ENCODE measurements around the gene ERC1.
"Not testable (repeated sequence)": the region's sequence is repeated elsewhere in the genome, so short reads cannot be mapped to it uniquely, and the experiment has no call there.

ERC1 gene

GRCh38 chr12:1034243-1034642 lies 43.2 kb downstream of the ERC1 start:
- Mint-ChIP-seq H3K4me3 (no peak overlapping the region), H3K36me3 (ENCODE audit: low read depth) (peaks cover 3% of the 10 kb centered on the region)

DNA sequence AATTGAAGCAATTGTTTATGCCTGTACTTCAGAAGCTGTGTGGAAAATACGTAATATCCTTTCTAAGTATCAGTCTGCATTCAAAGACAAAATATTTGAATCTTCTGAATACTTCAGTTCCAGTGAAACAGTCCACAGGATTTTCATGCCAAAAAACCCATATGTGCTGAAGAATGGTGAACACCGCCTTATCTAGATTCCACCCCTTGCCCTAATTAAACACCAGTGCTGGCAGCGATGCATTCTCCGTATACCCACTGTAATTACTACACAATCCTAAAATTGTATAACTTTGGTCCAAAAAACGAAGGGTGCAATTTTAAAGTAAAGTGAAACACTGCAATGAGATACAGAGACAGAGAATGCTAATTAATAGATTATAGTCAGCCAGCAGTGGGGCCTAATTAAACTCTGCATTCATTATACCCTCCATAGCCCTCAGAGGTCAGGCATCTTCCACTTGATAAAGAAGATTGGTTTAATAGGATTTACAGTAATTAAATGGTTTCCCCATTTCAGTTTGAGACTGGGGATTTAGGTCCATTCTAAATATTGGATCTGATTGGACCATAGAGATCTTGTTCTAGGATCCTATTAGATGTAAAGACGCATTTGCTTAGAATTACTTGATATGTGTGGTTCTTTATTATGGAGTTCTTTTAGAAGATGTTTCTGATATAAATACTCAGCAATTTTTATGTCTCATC lies 43.9 kb downstream of the ERC1 start:
- Mint-ChIP-seq H3K36me3 (ENCODE audit: low read depth) (peaks cover 3% of the 10 kb centered on the region), H3K4me1 (ENCODE audit: low read depth) (no peaks in the 10 kb centered on the region), H3K27me3 (ENCODE audit: low read depth) (no peaks in the 10 kb centered on the region), H3K4me3 (no peak overlapping the region), H3K9me3 (no peaks in the 10 kb centered on the region), H3K27ac (no peak overlapping the region)

More at GRCh38 chr12:1034243-1034642, 43.2 kb downstream of the ERC1 start:
- H3K27ac Mint-ChIP-seq, result no peak overlapping the region
- no peaks in the 10 kb centered on the region for H3K27me3 Mint-ChIP-seq (ENCODE audit: low read depth)
- no peaks in the 10 kb centered on the region for H3K9me3 Mint-ChIP-seq
- H3K4me1 Mint-ChIP-seq (ENCODE audit: low read depth), result no peaks in the 10 kb centered on the region

- Mint-ChIP-seq H3K27ac (no peak overlapping the region), H3K9me3 (no peaks in the 10 kb centered on the region), H3K4me3 (no peak overlapping the region), H3K4me1 (ENCODE audit: low read depth) (peaks cover 2% of the 10 kb centered on the region), H3K27me3 (ENCODE audit: low read depth) (no peaks in the 10 kb centered on the region), H3K36me3 (ENCODE audit: low read depth) (peaks cover 1% of the 10 kb centered on the region)
Observed at GRCh38 chr12:1041478-1041877, 50.5 kb downstream of the ERC1 start.

- H3K27me3 Mint-ChIP-seq (ENCODE audit: low read depth), result no peaks in the 10 kb centered on the region
- no peak overlapping the region for H3K27ac Mint-ChIP-seq
- H3K4me1 Mint-ChIP-seq (ENCODE audit: low read depth), result peaks cover 5% of the 10 kb centered on the region
- H3K4me3 Mint-ChIP-seq, result no peak overlapping the region
- H3K36me3 Mint-ChIP-seq (ENCODE audit: low read depth), result peaks cover 1% of the 10 kb centered on the region
- no peaks in the 10 kb centered on the region for H3K9me3 Mint-ChIP-seq
Observed at GRCh38 chr12:1044199-1044598, 53.2 kb downstream of the ERC1 start.

- no peak overlapping the region for H3K4me3 Mint-ChIP-seq
- H3K9me3 Mint-ChIP-seq, result no peaks in the 10 kb centered on the region
- H3K36me3 Mint-ChIP-seq (ENCODE audit: low read depth), result peaks cover 1% of the 10 kb centered on the region
- H3K27ac Mint-ChIP-seq, result no peak overlapping the region
- peaks cover 5% of the 10 kb centered on the region for H3K4me1 Mint-ChIP-seq (ENCODE audit: low read depth)
- H3K27me3 Mint-ChIP-seq (ENCODE audit: low read depth), result no peaks in the 10 kb centered on the region
Observed at GRCh38 chr12:1044696-1045095, 53.7 kb downstream of the ERC1 start.

- Mint-ChIP-seq H3K36me3 (ENCODE audit: low read depth) (no peaks in the 10 kb centered on the region), H3K27me3 (ENCODE audit: low read depth) (no peaks in the 10 kb centered on the region), H3K4me1 (ENCODE audit: low read depth) (peaks cover 5% of the 10 kb centered on the region), H3K9me3 (no peaks in the 10 kb centered on the region), H3K4me3 (no peak overlapping the region), H3K27ac (no peak overlapping the region)
Observed at GRCh38 chr12:1046727-1047126, 55.7 kb downstream of the ERC1 start.

GRCh38 chr12:1047898-1048660 lies 57.1 kb downstream of the ERC1 start:
- Mint-ChIP-seq H3K27ac (no peak overlapping the region), H3K9me3 (no peaks in the 10 kb centered on the region), H3K4me1 (ENCODE audit: low read depth) (peaks cover 5% of the 10 kb centered on the region), H3K27me3 (ENCODE audit: low read depth) (no peaks in the 10 kb centered on the region), H3K4me3 (no peak overlapping the region), H3K36me3 (ENCODE audit: low read depth) (no peaks in the 10 kb centered on the region)

DNA sequence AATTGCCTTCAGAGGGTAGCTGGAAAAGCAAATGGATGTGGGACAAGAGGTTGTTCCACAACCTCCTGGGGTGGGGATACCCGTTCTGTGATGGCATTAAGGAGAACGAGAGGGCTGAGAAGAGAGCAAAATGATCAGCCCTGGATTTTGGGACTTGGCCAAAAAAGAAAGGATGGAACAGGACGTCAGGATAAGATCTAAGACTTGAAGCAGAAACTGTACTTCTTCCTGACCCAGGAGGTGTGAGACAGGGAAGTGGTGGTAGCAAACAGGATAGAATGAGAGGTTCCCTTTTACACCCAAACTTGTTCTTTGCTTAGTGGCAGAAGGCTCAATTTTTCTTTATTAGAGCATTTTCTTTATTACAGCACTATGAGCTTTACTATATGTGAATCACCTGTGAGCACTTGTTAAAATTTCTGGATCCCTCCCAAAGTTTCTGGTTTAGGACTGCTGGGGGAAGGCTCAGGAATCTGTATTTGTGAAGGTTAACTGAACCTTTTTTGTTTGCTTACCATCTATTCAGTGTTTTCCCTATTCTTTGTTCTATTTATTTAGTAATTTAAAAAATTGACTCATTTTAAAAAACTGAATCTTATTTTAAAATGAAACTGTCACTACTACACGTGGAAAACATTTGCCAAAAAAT lies 59.2 kb downstream of the ERC1 start:
- Mint-ChIP-seq H3K4me3 (no peak overlapping the region), H3K27me3 (ENCODE audit: low read depth) (no peaks in the 10 kb centered on the region), H3K4me1 (ENCODE audit: low read depth) (peaks cover 2% of the 10 kb centered on the region), H3K27ac (no peak overlapping the region), H3K9me3 (no peaks in the 10 kb centered on the region), H3K36me3 (ENCODE audit: low read depth) (no peaks in the 10 kb centered on the region)

GRCh38 chr12:1051672-1052071 lies 60.6 kb downstream of the ERC1 start:
- H3K27ac Mint-ChIP-seq; H3K36me3 Mint-ChIP-seq (ENCODE audit: low read depth); H3K4me1 Mint-ChIP-seq (ENCODE audit: low read depth); H3K4me3 Mint-ChIP-seq; H3K9me3 Mint-ChIP-seq; H3K27me3 Mint-ChIP-seq (ENCODE audit: low read depth): not testable (repeated sequence)

GRCh38 chr12:1053690-1054089 lies 62.7 kb downstream of the ERC1 start:
- no peaks in the 10 kb centered on the region for H3K27me3 Mint-ChIP-seq (ENCODE audit: low read depth)
- peaks cover 4% of the 10 kb centered on the region for H3K9me3 Mint-ChIP-seq
- peaks cover 2% of the 10 kb centered on the region for H3K36me3 Mint-ChIP-seq (ENCODE audit: low read depth)
- no peak overlapping the region for H3K27ac Mint-ChIP-seq
- H3K4me3 Mint-ChIP-seq, result no peak overlapping the region
- H3K4me1 Mint-ChIP-seq (ENCODE audit: low read depth), result no peaks in the 10 kb centered on the region

DNA sequence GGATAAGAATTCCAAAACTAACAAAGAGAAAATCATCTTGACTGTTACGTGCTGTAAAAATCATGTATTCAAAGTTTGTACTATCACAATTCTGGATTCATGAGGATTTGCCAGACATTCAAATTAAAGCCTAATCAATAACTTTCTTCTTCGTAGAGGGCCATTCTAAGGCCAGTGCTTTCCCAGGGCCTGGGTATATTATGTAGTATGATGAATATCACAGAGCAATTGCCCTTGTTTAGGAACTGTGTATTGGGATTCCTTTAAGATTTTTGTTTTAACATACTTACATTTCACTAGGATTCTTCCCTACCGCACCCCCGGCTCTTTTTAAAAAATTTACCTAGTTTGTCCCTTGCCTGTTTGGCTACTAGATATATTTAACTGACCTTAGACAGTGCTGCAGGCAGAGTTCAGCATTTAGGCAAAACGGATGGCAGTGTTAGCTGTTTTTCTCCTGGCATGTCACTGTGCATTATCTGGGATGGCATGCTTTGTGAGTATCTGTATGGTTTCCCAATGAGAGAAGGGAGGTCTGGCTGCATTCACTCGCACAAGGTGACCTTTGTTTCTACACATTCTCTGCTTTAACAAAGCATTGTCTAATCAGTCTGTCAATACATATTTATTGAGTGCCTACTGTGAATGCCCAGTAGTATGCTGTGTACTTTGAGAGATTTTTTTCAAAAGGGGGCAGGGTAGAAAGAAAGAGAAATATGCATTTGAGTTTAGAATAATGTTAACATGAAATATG lies 63.3 kb downstream of the ERC1 start:
- Mint-ChIP-seq H3K27ac (no peak overlapping the region), H3K9me3 (peaks cover 10% of the 10 kb centered on the region), H3K27me3 (ENCODE audit: low read depth) (no peaks in the 10 kb centered on the region), H3K4me1 (ENCODE audit: low read depth) (no peaks in the 10 kb centered on the region), H3K36me3 (ENCODE audit: low read depth) (peaks cover 5% of the 10 kb centered on the region), H3K4me3 (no peak overlapping the region)

DNA sequence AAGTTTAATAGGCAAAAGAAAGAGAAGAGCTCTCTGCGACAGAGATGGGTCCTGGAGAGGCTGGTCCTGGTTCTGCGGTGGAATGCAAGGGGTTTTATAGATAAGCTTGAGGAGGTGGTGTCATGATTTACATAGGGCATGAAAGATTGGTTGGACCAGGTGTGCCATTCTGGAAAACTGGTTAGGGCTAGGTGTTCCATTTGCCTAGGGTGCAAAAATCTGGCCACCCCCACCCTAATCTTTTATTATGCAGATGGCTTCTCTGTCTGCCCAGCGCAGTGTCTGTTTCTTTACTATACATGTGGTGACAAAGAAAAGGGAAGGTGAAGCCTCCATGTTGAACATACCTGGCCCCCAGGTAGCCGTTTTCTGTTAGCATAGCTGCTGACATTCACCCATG lies 65.4 kb downstream of the ERC1 start:
- Mint-ChIP-seq H3K4me3 (no peak overlapping the region), H3K36me3 (ENCODE audit: low read depth) (peaks cover 8% of the 10 kb centered on the region), H3K27me3 (ENCODE audit: low read depth) (no peaks in the 10 kb centered on the region), H3K27ac (no peak overlapping the region), H3K4me1 (ENCODE audit: low read depth) (no peaks in the 10 kb centered on the region), H3K9me3 (peaks cover 20% of the 10 kb centered on the region)

- Mint-ChIP-seq H3K36me3 (ENCODE audit: low read depth) (peaks cover 16% of the 10 kb centered on the region), H3K27ac (no peak overlapping the region), H3K4me1 (ENCODE audit: low read depth) (no peaks in the 10 kb centered on the region), H3K9me3 (peaks cover 31% of the 10 kb centered on the region), H3K27me3 (ENCODE audit: low read depth) (no peaks in the 10 kb centered on the region), H3K4me3 (no peak overlapping the region)
Observed at GRCh38 chr12:1058423-1058822, 67.4 kb downstream of the ERC1 start.

GRCh38 chr12:1059162-1059561 lies 68.1 kb downstream of the ERC1 start:
- H3K27me3 Mint-ChIP-seq (ENCODE audit: low read depth), result no peaks in the 10 kb centered on the region
- no peak overlapping the region for H3K4me3 Mint-ChIP-seq
- H3K9me3 Mint-ChIP-seq, result peaks cover 38% of the 10 kb centered on the region
- H3K27ac Mint-ChIP-seq, result no peak overlapping the region
- H3K36me3 Mint-ChIP-seq (ENCODE audit: low read depth), result peaks cover 21% of the 10 kb centered on the region
- no peaks in the 10 kb centered on the region for H3K4me1 Mint-ChIP-seq (ENCODE audit: low read depth)

All from T-helper 1 cell treated with Interleukin-12 subunit alpha and Interleukin-12 subunit beta and Interleukin-4 antibody, amounts not matched to agents 30 μg/mL and 1 μg/mL, for 36 hours (primary cell).